Stimulated activated CD4-positive, alpha-beta T cell treated with anti-CD3 and anti-CD28 coated beads, Interleukin-2, amount 100 ng/mL, for 48 hours (primary cell): ENCODE results near the gene CAMSAP1.

Experiments
- DNase-seq, 2 donors: peaks; one replicate each; pipeline ENCODE4 v3.0.0-alpha.2; 2020

CAMSAP1 gene

GRCh38 chr9:135878528-135879236, 28.7 kb downstream of the CAMSAP1 start:
- no peak for DNase-seq

DNA sequence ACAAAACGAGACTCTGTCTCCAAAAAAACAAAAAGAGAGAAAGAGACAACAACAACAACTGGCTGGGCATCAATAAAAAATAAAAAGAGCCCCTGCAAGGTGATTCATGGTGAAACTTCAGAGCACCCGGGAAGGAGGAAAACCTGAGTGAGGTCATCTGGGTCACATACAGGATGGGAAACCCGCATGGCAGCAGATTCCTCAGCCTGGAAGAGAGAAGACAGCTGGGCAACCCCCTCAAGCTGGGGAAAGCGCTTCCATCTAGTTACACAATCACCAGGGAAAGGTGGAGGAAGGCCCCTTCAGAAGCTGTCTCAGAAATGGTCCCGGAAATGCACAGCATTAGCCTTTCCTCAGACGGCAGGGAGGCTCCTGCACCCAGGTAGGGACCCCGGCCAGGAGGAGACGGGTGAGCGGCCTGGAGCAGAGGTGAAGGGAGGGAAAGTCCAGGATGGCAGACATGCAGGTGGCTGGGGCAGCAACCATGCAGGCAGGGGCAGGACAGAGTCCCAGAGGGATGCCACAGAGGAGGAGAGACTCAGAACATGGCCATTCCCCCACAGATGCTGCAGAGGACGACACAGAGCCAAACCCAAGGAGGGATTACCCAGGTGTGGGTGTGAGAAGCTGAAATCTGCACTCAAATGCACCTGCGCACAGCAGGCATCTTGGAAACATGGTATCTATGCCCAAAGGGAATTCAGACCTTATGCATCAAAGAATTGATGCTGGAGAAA, 29.4 kb downstream of the CAMSAP1 start:
- DNase-seq = no peak

- no peak for DNase-seq
Observed at GRCh38 chr9:135876936-135877335, 30.4 kb downstream of the CAMSAP1 start.

- no peak for DNase-seq
Observed at GRCh38 chr9:135874859-135875258, 32.5 kb downstream of the CAMSAP1 start.

DNA sequence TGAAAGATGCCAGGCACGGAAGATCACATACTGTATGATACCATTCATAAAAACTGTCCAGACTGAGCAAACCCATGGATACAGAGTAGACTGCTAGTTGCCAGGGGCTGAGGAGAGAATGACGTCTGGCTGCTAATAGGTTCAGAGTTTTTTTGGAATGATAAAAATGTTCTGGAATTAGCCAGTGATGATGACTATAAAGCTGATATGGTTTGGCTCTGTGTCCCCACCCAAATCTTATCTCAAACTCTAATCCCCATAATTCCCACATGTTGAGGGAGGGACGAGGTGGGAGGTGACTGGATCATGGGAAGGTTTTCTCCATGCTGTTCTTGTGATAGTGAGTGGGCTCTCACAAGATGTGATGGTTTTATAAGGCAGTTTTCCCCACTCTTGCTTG, 37.4 kb downstream of the CAMSAP1 start:
- no peak for DNase-seq

DNA sequence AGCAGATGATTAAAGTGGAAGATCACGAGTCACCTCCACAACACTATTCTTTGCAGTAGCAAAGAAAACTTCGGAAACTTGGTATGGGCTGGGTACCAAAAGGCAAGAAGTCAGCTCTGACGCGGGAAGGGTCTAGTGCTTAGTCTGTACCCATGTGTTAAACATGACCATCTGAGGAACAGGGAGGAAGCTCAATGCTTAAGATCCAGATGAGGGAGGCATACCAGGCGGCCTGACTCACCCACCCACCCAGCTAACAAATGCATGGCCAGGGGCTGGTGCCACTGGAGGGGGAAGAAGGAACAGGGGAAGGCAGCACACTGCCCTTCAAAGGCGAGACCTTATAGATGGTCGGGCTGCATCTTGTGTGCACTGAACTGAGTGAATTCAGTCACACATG, 41.8 kb downstream of the CAMSAP1 start:
- DNase-seq = no peak

DNA sequence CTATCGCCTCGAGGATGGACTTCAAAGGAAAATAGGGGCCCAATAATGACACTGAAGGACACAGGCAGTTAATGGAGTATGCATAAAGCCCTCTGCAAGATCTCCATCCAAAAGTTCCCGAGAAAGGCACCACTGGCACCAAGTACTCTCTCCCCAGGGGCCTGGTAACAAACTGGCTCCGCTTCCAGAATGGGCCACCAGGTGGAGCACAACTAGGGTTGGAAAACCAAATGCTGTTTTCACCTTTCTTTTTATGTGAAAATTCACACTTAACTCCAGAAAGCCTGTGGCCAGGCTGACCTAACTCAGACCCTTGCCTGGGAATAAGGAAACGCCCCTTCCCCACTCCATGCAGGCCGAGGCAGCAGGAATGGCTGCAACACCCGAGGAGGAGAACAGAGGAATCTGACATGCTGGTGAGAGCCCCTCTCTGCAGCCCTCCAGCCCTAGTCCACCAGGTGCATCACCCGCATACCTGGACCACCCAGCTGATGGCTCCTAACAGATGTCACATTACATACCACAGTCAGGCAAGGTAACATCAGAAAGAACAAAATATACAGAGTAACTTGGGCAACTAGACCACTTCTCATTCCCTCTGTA, 42.8 kb downstream of the CAMSAP1 start:
- peak; percentile 72 to 73 for DNase-seq

GRCh38 chr9:135862809-135863208, 44.5 kb downstream of the CAMSAP1 start:
- DNase-seq = no peak

- no peak for DNase-seq
Observed at GRCh38 chr9:135858491-135859185, 48.7 kb downstream of the CAMSAP1 start.

GRCh38 chr9:135857843-135858242, 49.5 kb downstream of the CAMSAP1 start:
- DNase-seq = no peak

- DNase-seq = no peak
Observed at GRCh38 chr9:135857371-135857786, 50.0 kb downstream of the CAMSAP1 start.

DNA sequence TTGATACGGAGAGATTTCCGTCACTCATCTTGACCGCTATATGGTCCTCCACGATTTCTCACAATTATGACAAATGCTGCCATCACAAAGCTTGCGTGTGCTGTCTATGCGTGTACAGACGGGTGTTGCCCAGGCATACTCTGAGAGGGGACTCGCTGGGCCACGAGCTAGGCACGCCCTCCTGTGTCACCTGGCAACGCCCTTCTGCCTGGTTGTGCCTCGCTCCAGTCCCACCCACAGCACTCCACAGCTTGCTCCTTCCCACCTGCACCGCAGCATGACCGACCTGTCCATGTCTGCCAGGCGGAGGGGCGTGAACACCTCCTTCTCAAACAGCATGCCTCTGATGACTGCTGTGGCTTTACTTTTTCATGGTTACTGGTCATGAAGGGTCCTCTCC, 55.6 kb downstream of the CAMSAP1 start:
- no peak for DNase-seq

- no peak for DNase-seq
Observed at GRCh38 chr9:135850737-135851136, 56.6 kb downstream of the CAMSAP1 start.

DNA sequence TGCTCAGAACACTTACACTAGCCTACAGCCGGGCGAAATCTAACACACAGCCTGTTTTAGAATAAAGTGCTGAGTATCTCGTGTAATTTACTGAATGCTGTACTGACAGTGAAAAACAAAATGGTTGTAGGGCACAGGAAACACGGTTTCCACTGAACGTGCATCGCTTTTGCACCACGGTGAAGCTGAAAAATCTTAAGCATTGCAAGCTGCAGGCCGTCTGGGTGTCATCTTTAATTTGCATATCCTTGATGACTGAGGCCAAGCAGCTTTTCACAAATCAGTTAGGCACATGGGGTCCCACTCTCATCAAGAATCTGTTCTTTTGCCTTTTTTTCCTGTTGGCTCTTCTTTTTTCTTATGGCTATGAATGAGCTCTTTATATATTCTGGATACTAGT, 58.2 kb downstream of the CAMSAP1 start:
- DNase-seq = no peak

GRCh38 chr9:135848341-135849047, 58.9 kb downstream of the CAMSAP1 start:
- DNase-seq = no peak

DNA sequence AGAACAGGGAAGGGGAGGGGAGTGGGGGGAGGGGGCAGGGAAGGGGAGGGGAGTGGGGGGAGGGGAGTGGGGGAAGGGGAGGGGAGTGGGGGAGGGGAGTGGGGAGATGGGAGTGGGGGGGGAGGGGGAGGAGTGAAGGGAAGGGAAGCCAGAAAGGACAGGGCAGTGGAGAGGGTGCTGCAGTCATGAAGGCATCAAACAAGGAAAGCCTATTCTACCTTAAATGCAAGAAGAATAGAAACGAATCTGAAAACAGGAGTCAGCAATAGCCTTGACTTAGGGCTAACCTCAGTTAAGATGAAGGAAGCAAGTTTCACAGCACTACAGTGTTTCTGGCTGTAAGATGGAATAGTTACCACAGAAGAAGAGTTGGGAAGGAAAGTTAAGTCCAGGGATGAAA, 59.5 kb downstream of the CAMSAP1 start:
- no peak for DNase-seq

GRCh38 chr9:135840539-135840938, 66.8 kb downstream of the CAMSAP1 start:
- DNase-seq = no peak

DNA sequence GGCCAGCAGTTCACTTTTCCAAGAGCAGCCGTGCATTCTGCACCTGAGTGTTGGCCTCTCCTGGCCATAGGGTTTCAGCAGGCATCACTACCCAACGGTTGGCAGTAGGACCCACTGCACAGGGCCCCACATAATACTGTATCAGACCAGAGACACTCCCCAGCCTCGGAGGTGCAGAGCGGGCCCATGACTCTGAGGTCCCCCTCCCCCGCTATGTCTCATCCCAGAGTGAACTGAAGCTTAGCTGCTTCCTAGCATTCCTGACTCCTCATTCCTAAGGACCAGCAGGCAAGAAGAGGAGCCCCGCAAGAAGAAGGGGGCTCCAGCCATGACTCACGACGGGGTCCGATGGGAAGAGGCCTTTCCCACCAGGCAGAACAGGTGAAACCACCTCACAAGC, 67.2 kb downstream of the CAMSAP1 start:
- DNase-seq = no peak

DNA sequence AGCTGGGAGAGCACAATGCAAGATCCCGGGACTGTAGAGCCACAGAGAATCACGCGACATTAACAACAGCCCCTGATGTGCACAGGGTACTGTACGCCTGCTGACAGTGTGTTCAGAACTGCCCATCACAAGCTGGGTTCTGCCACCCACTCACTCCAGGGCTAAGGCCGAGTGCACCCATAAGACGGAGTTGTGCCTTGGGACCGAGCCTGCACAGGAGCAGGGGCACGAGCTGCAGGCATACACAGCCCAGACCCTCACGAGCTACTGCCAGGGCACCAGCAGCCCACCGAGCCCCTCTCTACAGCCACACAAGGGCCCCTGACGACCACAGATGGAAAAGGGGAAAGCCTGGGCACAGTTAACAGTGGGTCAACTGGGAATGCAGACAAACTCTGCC, 67.8 kb downstream of the CAMSAP1 start:
- DNase-seq = no peak

DNA sequence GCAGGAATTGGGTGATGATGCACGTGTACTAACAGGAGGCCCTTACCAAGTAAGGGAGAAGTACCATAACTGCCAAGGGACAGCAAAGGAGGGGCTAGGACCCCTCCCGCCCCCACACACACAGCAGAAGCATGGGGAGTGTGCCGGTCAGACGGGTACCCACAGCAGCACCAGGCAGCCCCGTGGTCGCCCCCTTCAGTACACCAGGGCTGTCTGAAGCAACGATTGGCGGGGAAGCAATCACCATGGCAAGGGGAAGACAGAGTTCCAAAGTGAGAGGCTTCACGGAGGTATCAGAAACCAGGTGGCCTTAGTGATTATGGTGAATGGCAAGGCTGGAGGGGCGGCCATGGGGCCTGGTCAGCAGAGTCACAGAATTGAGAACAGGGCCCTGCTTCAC, 72.2 kb downstream of the CAMSAP1 start:
- DNase-seq = no peak

- no peak for DNase-seq
Observed at GRCh38 chr9:135833864-135834263, 73.5 kb downstream of the CAMSAP1 start.

DNA sequence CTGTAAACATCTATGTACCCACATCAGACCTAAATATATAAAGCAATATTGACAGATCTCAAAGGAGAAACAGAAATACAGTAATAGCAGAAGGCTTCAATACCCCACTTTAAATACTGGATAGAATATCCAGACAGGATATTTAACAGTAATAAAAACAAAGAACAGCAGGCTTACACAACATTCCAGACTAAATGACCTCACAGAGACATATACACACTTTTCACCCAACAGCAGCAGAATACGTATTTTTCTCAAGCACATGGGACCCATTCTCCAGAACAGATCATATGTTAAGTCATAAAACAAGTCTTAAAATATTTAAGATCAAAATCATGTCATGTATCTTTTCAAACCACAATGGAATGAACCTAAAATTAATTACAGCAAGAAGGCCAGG, 76.8 kb downstream of the CAMSAP1 start:
- no peak for DNase-seq

DNA sequence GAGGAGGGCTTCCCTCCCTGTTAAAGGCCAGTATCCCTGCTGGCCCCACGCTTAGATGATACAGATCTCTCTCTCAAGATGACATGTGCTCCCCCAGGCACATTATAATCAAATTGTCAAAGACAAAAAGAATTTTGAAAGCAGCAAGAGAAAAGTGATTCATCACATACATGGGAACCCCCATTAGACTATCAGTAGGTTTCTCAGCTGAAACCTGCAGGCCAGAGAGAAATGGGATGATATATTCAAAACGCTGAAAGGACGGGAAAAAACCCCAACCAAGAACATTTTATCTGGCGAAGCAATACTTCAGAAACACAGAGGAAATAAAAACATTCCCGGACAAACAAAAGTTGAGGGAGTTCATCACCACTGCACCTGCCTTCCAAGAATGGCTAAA, 78.7 kb downstream of the CAMSAP1 start:
- DNase-seq = no peak
